ENCODE results near the gene ACTN3.

ACTN3 gene

DNA sequence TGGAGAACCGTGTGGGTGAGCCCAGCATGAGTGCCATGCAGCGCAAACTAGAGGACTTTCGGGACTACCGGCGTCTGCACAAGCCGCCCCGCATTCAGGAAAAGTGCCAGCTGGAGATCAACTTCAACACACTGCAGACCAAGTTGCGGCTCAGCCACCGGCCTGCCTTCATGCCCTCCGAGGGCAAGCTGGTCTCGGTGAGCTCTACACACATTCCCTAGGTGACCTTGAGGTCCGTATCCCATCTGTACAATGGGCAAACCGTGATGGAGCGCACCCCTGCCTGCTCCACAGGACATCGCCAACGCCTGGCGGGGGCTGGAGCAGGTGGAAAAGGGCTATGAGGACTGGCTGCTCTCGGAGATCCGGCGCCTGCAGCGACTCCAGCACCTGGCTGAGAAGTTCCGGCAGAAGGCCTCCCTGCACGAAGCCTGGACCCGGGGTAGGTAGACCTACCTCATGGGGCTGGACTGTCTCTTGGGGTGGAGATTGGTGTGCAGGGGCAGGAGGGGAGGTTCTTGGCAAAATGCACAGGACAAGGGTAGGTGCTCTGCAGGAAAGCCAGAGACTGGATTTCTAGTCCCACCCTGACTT lies 11.1 kb downstream of the ACTN3 start:
- no peak overlapping the region for H3K4me3 ChIP-seq (ENCODE audit: control insufficient read depth, low read depth, low read length)
- no peak for DNase-seq (ENCODE audit: low read depth)
- TF ChIP-seq, protein P1, sequence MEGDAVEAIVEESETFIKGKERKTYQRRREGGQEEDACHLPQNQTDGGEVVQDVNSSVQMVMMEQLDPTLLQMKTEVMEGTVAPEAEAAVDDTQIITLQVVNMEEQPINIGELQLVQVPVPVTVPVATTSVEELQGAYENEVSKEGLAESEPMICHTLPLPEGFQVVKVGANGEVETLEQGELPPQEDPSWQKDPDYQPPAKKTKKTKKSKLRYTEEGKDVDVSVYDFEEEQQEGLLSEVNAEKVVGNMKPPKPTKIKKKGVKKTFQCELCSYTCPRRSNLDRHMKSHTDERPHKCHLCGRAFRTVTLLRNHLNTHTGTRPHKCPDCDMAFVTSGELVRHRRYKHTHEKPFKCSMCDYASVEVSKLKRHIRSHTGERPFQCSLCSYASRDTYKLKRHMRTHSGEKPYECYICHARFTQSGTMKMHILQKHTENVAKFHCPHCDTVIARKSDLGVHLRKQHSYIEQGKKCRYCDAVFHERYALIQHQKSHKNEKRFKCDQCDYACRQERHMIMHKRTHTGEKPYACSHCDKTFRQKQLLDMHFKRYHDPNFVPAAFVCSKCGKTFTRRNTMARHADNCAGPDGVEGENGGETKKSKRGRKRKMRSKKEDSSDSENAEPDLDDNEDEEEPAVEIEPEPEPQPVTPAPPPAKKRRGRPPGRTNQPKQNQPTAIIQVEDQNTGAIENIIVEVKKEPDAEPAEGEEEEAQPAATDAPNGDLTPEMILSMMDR (IDR thresholded peaks at IDR 0.05; ENCODE audit: control insufficient read depth, insufficient read depth, low read depth, low read length, missing control alignments), result no peak

DNA sequence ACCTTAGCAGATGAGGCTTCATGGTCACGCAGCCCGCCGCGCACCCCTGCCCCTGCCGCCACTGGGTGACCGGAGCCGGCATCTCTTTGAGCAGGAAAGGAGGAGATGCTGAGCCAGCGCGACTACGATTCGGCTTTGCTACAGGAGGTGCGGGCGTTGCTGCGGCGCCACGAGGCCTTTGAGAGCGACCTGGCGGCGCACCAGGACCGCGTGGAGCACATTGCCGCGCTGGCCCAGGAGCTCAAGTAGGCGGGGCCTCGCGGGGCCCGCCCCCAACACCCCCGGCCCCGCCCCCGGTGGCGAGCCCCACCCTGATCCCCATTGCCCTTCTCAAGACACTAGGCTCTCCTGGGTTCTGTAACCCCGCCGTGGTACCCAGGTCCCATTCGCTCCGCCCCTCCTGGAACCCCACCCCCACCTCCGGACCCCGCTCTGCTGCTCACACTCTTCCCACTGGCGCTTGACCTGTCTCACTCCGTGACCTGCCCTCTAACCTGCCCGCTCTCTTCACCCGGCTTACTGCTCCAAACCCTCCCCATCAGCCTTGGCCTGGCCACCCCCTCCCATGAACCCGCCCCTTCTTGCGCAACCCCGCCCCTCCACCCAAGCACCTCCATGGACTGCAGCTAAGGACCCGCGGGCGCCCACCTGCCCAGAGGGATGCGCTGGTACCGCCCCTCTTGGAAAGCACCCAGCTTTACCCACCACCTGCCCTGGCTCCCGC lies 12.6 kb downstream of the ACTN3 start:
- TF ChIP-seq, protein P1 (IDR thresholded peaks at IDR 0.05; ENCODE audit: control insufficient read depth, insufficient read depth, low read depth, low read length, missing control alignments), result no peak
- H3K4me3 ChIP-seq (ENCODE audit: control insufficient read depth, low read depth, low read length), result no peak overlapping the region
- no peak for DNase-seq (ENCODE audit: low read depth)

DNA sequence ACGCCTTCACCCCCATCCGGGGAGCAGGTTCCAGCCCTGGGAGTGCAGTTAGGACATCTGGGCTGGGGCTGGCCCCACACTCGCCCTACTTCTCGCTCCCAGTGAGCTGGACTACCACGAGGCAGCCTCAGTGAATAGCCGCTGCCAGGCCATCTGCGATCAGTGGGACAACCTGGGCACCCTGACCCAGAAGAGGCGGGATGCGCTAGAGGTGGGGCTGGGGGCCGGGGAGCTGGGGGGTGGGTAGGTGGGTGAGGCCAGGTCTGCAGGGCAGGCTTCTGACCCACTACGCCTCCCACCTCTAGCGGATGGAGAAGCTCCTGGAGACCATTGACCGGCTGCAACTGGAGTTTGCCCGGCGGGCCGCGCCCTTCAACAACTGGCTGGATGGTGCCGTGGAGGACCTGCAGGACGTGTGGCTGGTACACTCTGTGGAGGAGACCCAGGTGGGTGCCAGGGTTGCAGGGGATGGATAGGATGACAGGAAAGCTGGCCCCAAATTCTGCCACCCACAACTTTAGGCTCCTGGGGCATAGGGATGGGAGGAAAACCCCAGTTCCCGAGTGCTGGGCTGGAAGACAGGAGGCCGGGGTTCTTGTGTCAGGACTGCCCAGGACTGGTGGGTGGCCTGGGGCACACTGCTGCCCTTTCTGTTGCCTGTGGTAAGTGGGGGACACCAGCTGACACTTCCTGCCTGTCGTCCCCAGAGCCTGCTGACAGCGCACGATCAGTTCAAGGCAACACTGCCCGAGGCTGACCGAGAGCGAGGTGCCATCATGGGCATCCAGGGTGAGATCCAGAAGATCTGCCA lies 13.4 kb downstream of the ACTN3 start:
- no peak for DNase-seq (ENCODE audit: low read depth)
- no peak overlapping the region for H3K4me3 ChIP-seq (ENCODE audit: control insufficient read depth, low read depth, low read length)
- TF ChIP-seq, protein P1 (IDR thresholded peaks at IDR 0.05; ENCODE audit: control insufficient read depth, insufficient read depth, low read depth, low read length, missing control alignments), result no peak

DNA sequence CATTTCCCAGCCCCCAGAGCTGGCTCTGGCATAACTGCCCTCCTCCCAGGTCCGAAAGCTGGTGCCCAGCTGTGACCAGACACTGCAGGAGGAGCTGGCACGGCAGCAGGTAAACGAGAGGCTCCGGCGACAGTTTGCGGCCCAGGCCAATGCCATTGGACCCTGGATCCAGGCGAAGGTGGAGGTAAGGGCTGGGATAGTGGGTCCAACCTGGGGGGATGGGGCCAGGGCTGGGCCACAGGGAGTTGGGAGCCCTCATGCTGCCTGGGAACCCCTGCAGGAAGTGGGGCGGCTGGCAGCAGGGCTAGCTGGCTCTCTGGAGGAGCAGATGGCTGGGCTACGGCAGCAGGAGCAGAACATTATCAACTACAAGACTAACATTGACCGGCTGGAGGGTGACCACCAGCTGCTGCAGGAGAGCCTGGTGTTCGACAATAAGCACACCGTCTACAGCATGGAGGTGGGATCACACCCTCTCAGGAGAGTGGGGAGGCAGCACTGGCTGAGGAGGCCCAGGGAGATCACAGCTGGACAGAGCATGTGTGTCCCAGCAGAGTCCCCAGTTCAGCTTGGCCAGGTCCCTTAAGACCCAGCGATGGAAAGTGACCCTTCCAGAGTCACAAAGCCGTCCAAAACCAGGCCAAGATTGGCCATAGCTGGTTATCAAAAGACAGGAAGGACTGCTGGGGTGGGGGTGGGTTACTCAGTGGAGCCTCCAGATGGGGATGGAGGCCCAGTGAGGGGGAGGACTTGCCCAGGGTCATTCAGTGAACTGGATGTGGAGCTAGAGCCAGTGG lies 14.7 kb downstream of the ACTN3 start:
- TF ChIP-seq, protein P1 (IDR thresholded peaks at IDR 0.05; ENCODE audit: control insufficient read depth, insufficient read depth, low read depth, low read length, missing control alignments), result no peak
- no peak overlapping the region for H3K4me3 ChIP-seq (ENCODE audit: control insufficient read depth, low read depth, low read length)
- no peak for DNase-seq (ENCODE audit: low read depth)

DNA sequence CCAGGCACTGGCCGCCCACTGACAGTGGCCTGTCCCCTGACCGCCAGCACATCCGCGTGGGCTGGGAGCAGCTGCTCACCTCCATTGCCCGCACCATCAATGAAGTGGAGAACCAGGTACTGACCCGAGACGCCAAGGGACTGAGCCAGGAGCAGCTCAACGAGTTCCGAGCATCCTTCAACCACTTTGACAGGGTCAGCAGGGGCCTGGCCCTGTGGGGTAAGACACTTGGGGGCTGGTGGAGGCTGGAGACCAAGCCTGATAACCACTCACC lies 15.2 kb downstream of the ACTN3 start:
- TF ChIP-seq, protein P1 (IDR thresholded peaks at IDR 0.05; ENCODE audit: control insufficient read depth, insufficient read depth, low read depth, low read length, missing control alignments), result no peak
- no peak for DNase-seq (ENCODE audit: low read depth)
- no peak overlapping the region for H3K4me3 ChIP-seq (ENCODE audit: control insufficient read depth, low read depth, low read length)

DNA sequence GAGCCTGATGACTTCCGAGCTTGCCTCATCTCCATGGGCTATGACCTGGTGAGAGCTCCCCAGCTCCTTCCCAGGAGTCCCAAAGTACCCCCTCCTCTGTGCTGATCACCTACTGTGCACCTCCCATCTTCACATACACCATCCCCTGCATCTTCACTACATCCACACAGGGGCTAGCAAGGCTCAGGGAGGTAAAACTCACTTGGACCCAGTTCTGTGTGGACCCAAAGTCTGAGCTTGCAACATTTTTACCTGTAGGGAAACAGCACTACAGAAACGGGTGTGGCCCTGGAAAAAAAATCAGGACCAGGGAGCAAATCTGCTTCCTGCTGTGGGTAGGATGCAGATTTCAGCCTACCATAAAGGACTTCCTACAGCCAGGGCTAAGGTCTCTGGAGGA lies 15.6 kb downstream of the ACTN3 start:
- TF ChIP-seq, protein P1 (IDR thresholded peaks at IDR 0.05; ENCODE audit: control insufficient read depth, insufficient read depth, low read depth, low read length, missing control alignments), result no peak
- no peak for DNase-seq (ENCODE audit: low read depth)
- no peak overlapping the region for H3K4me3 ChIP-seq (ENCODE audit: control insufficient read depth, low read depth, low read length)

Measured in AG09309 (cell line).